T-cell (primary cell): ENCODE data around the gene PLK5. TPM values are rescaled to one million over a fixed set of nuclear protein-coding genes. Genes with fewer than 3 reads are reported as not detected.

Experiments used
- ATAC-seq, 4 experiments: fragments of 200-7000 bp in 3 of 4; fragments of 150-1000 bp in 1 of 4; cut with Tn5 transposase; replicated peaks in 1 of 4; 1 replicate in 3 of 4; 2 replicates in 1 of 4; pipeline ENCODE4 v1.10.0; 2021; ENCODE audit warnings: moderate library complexity in 3 of 4, mild to moderate bottlenecking in 2 of 4, moderate number of reproducible peaks in 1 of 4
- CTCF ChIA-PET, 2 donors: fragments of 300-600 bp; sonication (Branson Sonifier 250); formaldehyde crosslinking; loops; one replicate each; lab custom pipeline; 2022; ENCODE audit warnings: antibody characterized with exemption in 2 of 2; lab: Charles Lee
- POLR2A ChIA-PET, 2 donors: fragments of 300-600 bp; sonication (Branson Sonifier 250); formaldehyde crosslinking; loops; one replicate each; lab custom pipeline; 2022; ENCODE audit warnings: antibody characterized with exemption in 2 of 2; lab: Charles Lee
- DNase-seq, 35 experiments: peaks; one replicate each; pipeline versions ENCODE4 v3.0.0 to v3.0.0-alpha.2; 2013 to 2023
- H3K27ac ChIP-seq: one replicate; pipeline ENCODE4 v1.5.1; 2013; ENCODE audit warnings: low read length
- H3K27me3 ChIP-seq, 2 experiments: replicated peaks in 1 of 2; 1 replicate in 1 of 2; 2 replicates in 1 of 2; pipeline versions ENCODE4 v1.6.1 to v1.7.0; 2013; ENCODE audit warnings: low read length in 1 of 2, mixed read lengths in 1 of 2; ENCODE audit not compliant: control insufficient read depth in 2 of 2, insufficient read depth in 2 of 2; ENCODE audit errors: extremely low read depth in 1 of 2
- H3K36me3 ChIP-seq, 2 donors: 1 replicate in 1 of 2; 2 replicates in 1 of 2; pipeline versions ENCODE4 v1.6.1 to v1.7.0; 2013; ENCODE audit warnings: low read length in 1 of 2; ENCODE audit not compliant: control insufficient read depth in 2 of 2, insufficient read depth in 1 of 2; ENCODE audit errors: extremely low read depth in 1 of 2
- H3K4me1 ChIP-seq, 2 experiments: 1 replicate in 1 of 2; 2 replicates in 1 of 2; pipeline versions ENCODE4 v1.6.1 to v1.7.0; 2013; ENCODE audit warnings: low read length in 2 of 2, mixed read lengths in 1 of 2; ENCODE audit not compliant: insufficient read depth in 2 of 2, control insufficient read depth in 1 of 2; ENCODE audit errors: extremely low read depth in 1 of 2
- H3K4me3 ChIP-seq, 2 donors: 1 replicate in 1 of 2; 2 replicates in 1 of 2; pipeline versions ENCODE4 v1.5.1 to v1.7.0; 2013; ENCODE audit warnings: mild to moderate bottlenecking in 2 of 2, low read length in 1 of 2, moderate library complexity in 1 of 2; ENCODE audit not compliant: control insufficient read depth in 1 of 2; ENCODE audit errors: extremely low read depth in 1 of 2
- H3K9me3 ChIP-seq: 2 replicates; pipeline ENCODE4 v1.7.0; 2013
- H3K27ac Mint-ChIP-seq, 2 donors: one replicate each; pipeline ENCODE4 v1.8.0; 2020 to 2021; ENCODE audit warnings: mild to moderate bottlenecking in 2 of 2, mixed read lengths in 2 of 2
- H3K27me3 Mint-ChIP-seq, 2 donors: one replicate each; pipeline ENCODE4 v1.8.0; 2021 to 2022; ENCODE audit warnings: mixed read lengths in 2 of 2
- H3K36me3 Mint-ChIP-seq: one replicate; pipeline ENCODE4 v1.8.0; 2021; ENCODE audit warnings: mixed read lengths
- H3K4me1 Mint-ChIP-seq, 3 donors: one replicate each; pipeline ENCODE4 v1.8.0; 2020 to 2022; ENCODE audit warnings: mixed read lengths in 3 of 3, mild to moderate bottlenecking in 1 of 3
- H3K4me3 Mint-ChIP-seq, 3 donors: one replicate each; pipeline ENCODE4 v1.8.0; 2020 to 2022; ENCODE audit warnings: mild to moderate bottlenecking in 3 of 3, mixed read lengths in 3 of 3, moderate library complexity in 3 of 3
- H3K9me3 Mint-ChIP-seq, 3 donors: one replicate each; pipeline ENCODE4 v1.8.0; 2020 to 2022; ENCODE audit warnings: mixed read lengths in 3 of 3
- WGBS: methylation state at CpG from one replicate; pipeline ENCODE4 v1.1.5; 2013; ENCODE audit warnings: missing lambda C conversion rate; ENCODE audit not compliant: insufficient coverage; 5-methylcytosine and 5-hydroxymethylcytosine counted together
- total RNA-seq, 35 experiments: library from RNA in 6 of 35; stranded (reverse) in 6 of 35; fragments of 120-200 nt in 1 of 35; gene quantifications; one replicate each; pipeline versions ENCODE4 v1.2.1 to v1.2.4 and lab custom pipeline; 2013 to 2026

Gene PLK5
- total RNA-seq, 5 donors from 2014 or later (not counting 1 experiment from before 2014, with no cell fraction given), result not detected

- H3K4me3 Mint-ChIP-seq, result peak overlapping the region in 1 of 3 donors; percentile 81
- Histone ChIP-seq H3K36me3 (no peaks in the 10 kb centered on the region), H3K27ac (peak overlapping the region; percentile 43), H3K4me1 (peaks cover 0 to 43% of the 10 kb centered on the region in 2 experiments), H3K4me3 (no peak overlapping the region), H3K9me3 (no peaks in the 10 kb centered on the region), H3K27me3 (peaks cover 0 to 81% of the 10 kb centered on the region in 2 experiments)
- peaks cover 13 to 31% (median 25%) of the 10 kb centered on the region in 3 donors for H3K4me1 Mint-ChIP-seq
- H3K9me3 Mint-ChIP-seq, result no peaks in the 10 kb centered on the region
- H3K27ac Mint-ChIP-seq, result no peak overlapping the region
- no peak for ATAC-seq
- DNase-seq, result no peak
- ChIA-PET CTCF (no interaction called here), POLR2A (no interaction called here)
- WGBS, result 81% methylated on average over 21 of the region's 23 CpGs
- peaks cover 3 to 8% of the 10 kb centered on the region in 2 donors for H3K27me3 Mint-ChIP-seq
- no peaks in the 10 kb centered on the region for H3K36me3 Mint-ChIP-seq
Observed at GRCh38 chr19:1507192-1507660, 16.7 kb upstream of the PLK5 start.

DNA sequence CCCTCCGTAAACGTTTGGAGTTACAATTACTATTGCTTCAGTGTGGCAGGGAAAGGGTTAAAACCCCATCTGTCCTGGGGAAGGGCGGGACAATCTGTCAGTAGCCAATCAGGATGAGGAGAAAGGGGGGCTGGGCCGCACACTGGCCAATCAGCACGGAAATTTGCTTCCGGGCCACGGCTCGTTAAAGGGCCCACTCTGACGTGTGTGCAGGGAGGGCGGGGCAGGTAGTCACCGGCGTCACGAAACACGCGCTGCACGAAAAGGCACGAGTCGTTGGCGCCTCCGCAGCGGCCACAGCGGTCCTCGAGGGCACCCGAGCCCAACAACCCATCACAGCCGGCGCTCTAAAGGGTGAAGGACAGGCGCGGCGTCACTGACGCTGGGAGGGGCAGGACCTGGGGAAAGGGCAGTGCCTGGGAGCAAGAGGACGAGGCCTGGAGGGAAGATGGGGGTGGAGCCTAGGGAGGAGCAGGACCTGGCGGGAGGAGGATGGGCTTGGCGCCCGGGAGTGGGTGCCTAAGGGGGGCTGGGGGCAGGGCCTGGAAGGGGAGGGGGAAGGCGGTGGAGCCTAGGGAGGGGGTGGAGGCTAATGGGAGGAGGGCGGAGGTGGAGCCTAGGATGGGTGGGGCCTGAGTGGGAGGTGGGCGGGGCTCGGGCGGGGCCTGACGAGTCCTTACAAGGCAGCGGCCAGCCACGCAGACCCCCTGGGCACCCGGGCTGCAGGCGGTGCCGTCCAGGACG lies 15.9 kb upstream of the PLK5 start:
- peak overlapping the region; percentile 30 to 54 for H3K4me3 ChIP-seq
- 8% methylated on average over 37 of the region's 46 CpGs for WGBS
- no peaks in the 10 kb centered on the region for H3K36me3 ChIP-seq
- peak overlapping the region; percentile 81 to 87 (median 83) for H3K4me3 Mint-ChIP-seq
- H3K27ac Mint-ChIP-seq, result peak overlapping the region; percentile 75 to 95
- no peaks in the 10 kb centered on the region for H3K9me3 Mint-ChIP-seq
- CTCF ChIA-PET, result no interaction called here
- peak overlapping the region; percentile 62 for H3K27ac ChIP-seq
- ATAC-seq (peak; percentile 90 to 93 (median 90)), DNase-seq (peak; percentile 84 to 97 (median 92))
- POLR2A ChIA-PET, result no interaction called here
- peaks cover 0 to 48% of the 10 kb centered on the region in 2 experiments for H3K4me1 ChIP-seq
- peaks cover 0 to 80% of the 10 kb centered on the region in 2 experiments for H3K27me3 ChIP-seq
- H3K4me1 Mint-ChIP-seq, result peaks cover 17 to 31% (median 20%) of the 10 kb centered on the region in 3 donors
- H3K36me3 Mint-ChIP-seq, result no peaks in the 10 kb centered on the region
- peaks cover 0 to 5% of the 10 kb centered on the region in 2 donors for H3K27me3 Mint-ChIP-seq
- no peaks in the 10 kb centered on the region for H3K9me3 ChIP-seq

DNA sequence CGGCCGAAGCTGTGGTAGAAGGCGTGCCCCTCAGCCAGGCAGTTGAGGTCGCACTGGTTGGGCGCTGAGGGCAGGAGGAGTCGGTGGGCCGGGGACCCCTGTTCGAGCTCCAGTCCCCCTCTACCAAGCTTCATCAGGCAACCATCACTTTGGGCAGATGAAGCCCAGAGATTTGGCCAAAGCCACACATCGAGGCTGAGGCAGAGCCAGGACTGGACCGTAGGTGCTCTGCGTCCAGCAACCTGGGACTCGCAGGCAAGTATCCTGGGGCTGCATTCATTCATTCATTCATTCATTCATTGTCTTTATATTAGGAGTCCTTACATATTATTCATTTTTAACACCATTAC lies 15.4 kb upstream of the PLK5 start:
- no peak for DNase-seq
- CTCF ChIA-PET, result interaction anchor here in 1 of 2 donors (0.7 kb wide), 1 partner anchor 17 kb away, joined by 3 read pairs; the partner anchor contains the start of gene REEP6
- WGBS, result 32% methylated on average over 8 of the region's 12 CpGs

GRCh38 chr19:1509602-1510441 lies 14.1 kb upstream of the PLK5 start:
- no peaks in the 10 kb centered on the region for H3K9me3 ChIP-seq
- no peak overlapping the region for H3K27ac ChIP-seq
- no peaks in the 10 kb centered on the region for H3K36me3 ChIP-seq
- 67% methylated on average over 6 of the region's 11 CpGs for WGBS
- H3K36me3 Mint-ChIP-seq, result no peaks in the 10 kb centered on the region
- ChIA-PET CTCF (no interaction called here), POLR2A (interaction anchor here in 1 of 2 donors (0.6 kb wide), 1 partner anchor 333 kb away, joined by 6 read pairs; no protein-coding TSS in a partner anchor)
- peaks cover 0 to 50% of the 10 kb centered on the region in 2 experiments for H3K4me1 ChIP-seq
- DNase-seq (no peak), ATAC-seq (no peak)
- no peaks in the 10 kb centered on the region for H3K9me3 Mint-ChIP-seq
- peak overlapping the region in 1 of 3 donors; percentile 24 for H3K4me3 Mint-ChIP-seq
- peak overlapping the region; percentile 11 to 31 for H3K27ac Mint-ChIP-seq
- peaks cover 0 to 4% of the 10 kb centered on the region in 2 donors for H3K27me3 Mint-ChIP-seq
- peaks cover 0 to 78% of the 10 kb centered on the region in 2 experiments for H3K27me3 ChIP-seq
- peaks cover 15 to 31% (median 18%) of the 10 kb centered on the region in 3 donors for H3K4me1 Mint-ChIP-seq
- no peak overlapping the region for H3K4me3 ChIP-seq

More for the DNA sequence above, 15.4 kb upstream of the PLK5 start:
- H3K27ac ChIP-seq, result no peak overlapping the region
- H3K4me1 Mint-ChIP-seq, result peaks cover 17 to 31% (median 18%) of the 10 kb centered on the region in 3 donors
- H3K36me3 ChIP-seq, result no peaks in the 10 kb centered on the region
- peaks cover 0 to 46% of the 10 kb centered on the region in 2 experiments for H3K4me1 ChIP-seq
- H3K4me3 ChIP-seq, result no peak overlapping the region
- peak overlapping the region in 2 of 3 donors; percentile 32 to 81 for H3K4me3 Mint-ChIP-seq
- H3K9me3 Mint-ChIP-seq, result no peaks in the 10 kb centered on the region
- H3K27ac Mint-ChIP-seq, result peak overlapping the region in 1 of 2 donors; percentile 58
- POLR2A ChIA-PET, result no interaction called here
- H3K9me3 ChIP-seq, result no peaks in the 10 kb centered on the region
- ATAC-seq, result peak in 1 of 4 experiments; percentile 0
- no peaks in the 10 kb centered on the region for H3K36me3 Mint-ChIP-seq
- peaks cover 0 to 75% of the 10 kb centered on the region in 2 experiments for H3K27me3 ChIP-seq
- peaks cover 0 to 4% of the 10 kb centered on the region in 2 donors for H3K27me3 Mint-ChIP-seq

GRCh38 chr19:1510442-1510806 lies 13.5 kb upstream of the PLK5 start:
- CTCF ChIA-PET, result no interaction called here

GRCh38 chr19:1510807-1511206 lies 13.1 kb upstream of the PLK5 start:
- 65% methylated on average over 2 of the region's 9 CpGs for WGBS
- Histone ChIP-seq H3K27ac (no peak overlapping the region), H3K36me3 (no peaks in the 10 kb centered on the region), H3K4me1 (peaks cover 0 to 50% of the 10 kb centered on the region in 2 experiments), H3K27me3 (peaks cover 0 to 77% of the 10 kb centered on the region in 2 experiments), H3K4me3 (no peak overlapping the region), H3K9me3 (no peaks in the 10 kb centered on the region)
- ChIA-PET POLR2A (no interaction called here), CTCF (no interaction called here)
- no peak for ATAC-seq
- H3K4me3 Mint-ChIP-seq, result peak overlapping the region in 1 of 3 donors; percentile 72
- H3K27ac Mint-ChIP-seq, result peak overlapping the region; percentile 27 to 39
- no peaks in the 10 kb centered on the region for H3K9me3 Mint-ChIP-seq
- DNase-seq, result no peak
- no peaks in the 10 kb centered on the region for H3K36me3 Mint-ChIP-seq
- H3K4me1 Mint-ChIP-seq, result peaks cover 15 to 29% (median 18%) of the 10 kb centered on the region in 3 donors
- peaks cover 0 to 4% of the 10 kb centered on the region in 2 donors for H3K27me3 Mint-ChIP-seq

More at GRCh38 chr19:1510442-1510806, 13.5 kb upstream of the PLK5 start:
- POLR2A ChIA-PET, result no interaction called here
- H3K4me1 ChIP-seq, result peaks cover 0 to 50% of the 10 kb centered on the region in 2 experiments
- DNase-seq (no peak), ATAC-seq (no peak)
- Mint-ChIP-seq H3K27me3 (peaks cover 0 to 4% of the 10 kb centered on the region in 2 donors), H3K36me3 (no peaks in the 10 kb centered on the region), H3K9me3 (no peaks in the 10 kb centered on the region), H3K4me1 (peaks cover 15 to 30% (median 18%) of the 10 kb centered on the region in 3 donors), H3K4me3 (peak overlapping the region in 1 of 3 donors; percentile 72), H3K27ac (no peak overlapping the region)
- WGBS, result 48% methylated on average over 18 of the region's 25 CpGs
- no peaks in the 10 kb centered on the region for H3K36me3 ChIP-seq
- peaks cover 0 to 79% of the 10 kb centered on the region in 2 experiments for H3K27me3 ChIP-seq
- no peaks in the 10 kb centered on the region for H3K9me3 ChIP-seq
- H3K4me3 ChIP-seq, result no peak overlapping the region
- no peak overlapping the region for H3K27ac ChIP-seq
